A549 (cell line): ENCODE data around the gene CEP83. TPM values are rescaled to one million over a fixed set of nuclear protein-coding genes. Genes with fewer than 3 reads are reported as not detected.

Source experiments
- ATAC-seq, 2 experiments: fragments of 200-7000 bp in 1 of 2; fragments of >200 bp in 1 of 2; cut with Nextera tagmentation in 1 of 2; cut with Tn5 transposase in 1 of 2; 3 replicates each; pipeline versions ENCODE4 v1.8.0 to v1.9.1; 2018 to 2020; ENCODE audit warnings: mild to moderate bottlenecking in 1 of 2, moderate library complexity in 1 of 2
- CTCF ChIA-PET: fragments of 300-600 bp; sonication (Branson Sonifier 250); formaldehyde crosslinking; extraction: SDS; loops from one replicate; lab custom pipeline; 2021; ENCODE audit warnings: antibody characterized with exemption, inconsistent platforms; lab: Yijun Ruan, JAX
- POLR2A ChIA-PET: fragments of 350-600 bp; formaldehyde crosslinking; extraction: SDS; loops from one replicate; lab custom pipeline; 2021; ENCODE audit warnings: antibody characterized with exemption, inconsistent platforms; lab: Yijun Ruan, JAX
- DNase-seq, 2 experiments: peaks; one replicate each; pipeline versions ENCODE4 v3.0.0 to v3.0.0-alpha.2; 2011 to 2016; ENCODE audit warnings: low read depth in 1 of 2, low spot score in 1 of 2
- FAIRE-seq: peaks from 2 replicates; lab custom pipeline; 2011; peaks lifted over from hg19 to GRCh38; lab: Jason Lieb, UNC
- H3K27ac ChIP-seq, 2 experiments: fragments of >200 bp; sonication (Bioruptor Twin); formaldehyde crosslinking; 3 replicates each; pipeline ENCODE4 v1.5.1; 2016 to 2017
- H3K4me1 ChIP-seq: fragments of >200 bp; sonication (Bioruptor Twin); formaldehyde crosslinking; 3 replicates; pipeline ENCODE4 v1.6.1; 2016
- H3K4me2 ChIP-seq: fragments of >200 bp; sonication (Bioruptor Twin); formaldehyde crosslinking; 3 replicates; pipeline ENCODE4 v1.6.1; 2016
- H3K4me3 ChIP-seq: fragments of >200 bp; sonication (Bioruptor Twin); formaldehyde crosslinking; 3 replicates; pipeline ENCODE4 v1.5.1; 2016
- H3K9me3 ChIP-seq: fragments of >200 bp; sonication (Bioruptor Twin); formaldehyde crosslinking; 3 replicates; pipeline ENCODE4 v1.6.1; 2016
- CEBPB ChIP-seq, 2 experiments: fragments of >200 bp in 1 of 2; sonication (Bioruptor Twin) in 1 of 2; formaldehyde crosslinking in 1 of 2; IDR thresholded peaks; 2 replicates each; pipeline ENCODE4 v1.6.1; 2012 to 2016
- E2F6 ChIP-seq: IDR thresholded peaks from 2 replicates; pipeline ENCODE4 v1.6.1; 2012; ENCODE audit warnings: low read depth, borderline replicate concordance
- EHMT2 ChIP-seq: fragments of 200-600 bp; sonication (generic); IDR thresholded peaks from 2 replicates; pipeline ENCODE4 v1.6.1; 2016; ENCODE audit warnings: antibody characterized with exemption, low read depth, mild to moderate bottlenecking, moderate library complexity
- ELK1 ChIP-seq: fragments of 150-350 bp; IDR thresholded peaks from 2 replicates; pipeline ENCODE4 v1.6.1; 2014; ENCODE audit warnings: low read depth, mild to moderate bottlenecking, low read length
- ESRRA ChIP-seq: fragments of 150-350 bp; IDR thresholded peaks from 2 replicates; pipeline ENCODE4 v1.6.1; 2014; ENCODE audit warnings: mild to moderate bottlenecking, low read length, borderline replicate concordance
- FOSB ChIP-seq: fragments of 250-450 bp; sonication (Bioruptor Pico); IDR thresholded peaks from 2 replicates; pipeline ENCODE4 v1.5.0; 2020; ENCODE audit warnings: mild to moderate bottlenecking, moderate library complexity
- FOXS1 ChIP-seq: fragments of 250-450 bp; sonication (Bioruptor Pico); IDR thresholded peaks from 2 replicates; pipeline ENCODE4 v1.5.0; 2020; ENCODE audit warnings: mild to moderate bottlenecking, moderate library complexity
- HOXA7 ChIP-seq: fragments of 250-450 bp; sonication (Bioruptor Pico); IDR thresholded peaks from 2 replicates; pipeline ENCODE4 v1.5.0; 2020; ENCODE audit warnings: mild to moderate bottlenecking, moderate library complexity
- HOXB13 ChIP-seq: fragments of 250-450 bp; sonication (Bioruptor Pico); IDR thresholded peaks from 2 replicates; pipeline ENCODE4 v1.5.0; 2020; ENCODE audit warnings: low read depth, mild to moderate bottlenecking, moderate library complexity
- JUNB ChIP-seq: fragments of >200 bp; sonication (Bioruptor Twin); formaldehyde crosslinking; IDR thresholded peaks from 2 replicates; pipeline ENCODE4 v1.6.1; 2016
- KDM1A ChIP-seq: fragments of 200-600 bp; sonication (generic); IDR thresholded peaks from 2 replicates; pipeline ENCODE4 v1.6.1; 2016; ENCODE audit warnings: low read depth, mild to moderate bottlenecking
- MAZ ChIP-seq: fragments of 150-350 bp; IDR thresholded peaks from 2 replicates; pipeline ENCODE4 v1.6.1; 2014; ENCODE audit warnings: antibody characterized with exemption, low read depth, low read length, borderline replicate concordance
- MYC ChIP-seq: IDR thresholded peaks from 2 replicates; pipeline ENCODE4 v1.6.1; 2012; ENCODE audit warnings: mild to moderate bottlenecking, inconsistent platforms, low read length, improper control_type of control experiment, borderline replicate concordance
- NR3C1 ChIP-seq: fragments of >200 bp; sonication (Bioruptor Twin); formaldehyde crosslinking; IDR thresholded peaks from 3 replicates; pipeline ENCODE4 v1.6.1; 2017
- POLR2AphosphoS2 ChIP-seq: conservative IDR thresholded peaks from 2 replicates; pipeline ENCODE4 v1.6.1; 2012; ENCODE audit warnings: low read length, improper control_type of control experiment, inconsistent platforms
- RAD21 ChIP-seq, 2 experiments: fragments of >200 bp in 1 of 2; sonication (Bioruptor Twin) in 1 of 2; formaldehyde crosslinking in 1 of 2; IDR thresholded peaks in 1 of 2; conservative IDR thresholded peaks in 1 of 2; 2 replicates in 1 of 2; 3 replicates in 1 of 2; pipeline ENCODE4 v1.6.1; 2012 to 2018; ENCODE audit warnings: inconsistent platforms in 1 of 2
- RARB ChIP-seq: fragments of 250-450 bp; sonication (Bioruptor Pico); IDR thresholded peaks from 2 replicates; pipeline ENCODE4 v1.8.0; 2021; ENCODE audit warnings: mild to moderate bottlenecking, moderate library complexity
- RFX5 ChIP-seq: fragments of 450-650 bp; IDR thresholded peaks from 2 replicates; pipeline ENCODE4 v1.7.1; 2014; ENCODE audit warnings: antibody characterized with exemption, mild to moderate bottlenecking, moderate library complexity
- TFCP2L1 ChIP-seq: fragments of 250-450 bp; sonication (Bioruptor Pico); IDR thresholded peaks from 2 replicates; pipeline ENCODE4 v1.5.0; 2021; ENCODE audit warnings: mild to moderate bottlenecking
- TP53 ChIP-seq: fragments of 250-450 bp; sonication (Bioruptor Pico); IDR thresholded peaks from 2 replicates; pipeline ENCODE4 v1.5.0; 2021; ENCODE audit warnings: mild to moderate bottlenecking, moderate library complexity
- ZC3H11A ChIP-seq: fragments of 450-650 bp; IDR thresholded peaks from 2 replicates; pipeline ENCODE4 v1.6.1; 2014; ENCODE audit warnings: antibody characterized with exemption, mild to moderate bottlenecking
- ZNF302 ChIP-seq: fragments of 250-450 bp; sonication (Bioruptor Pico); IDR thresholded peaks from 2 replicates; pipeline ENCODE4 v1.9.0; 2021; ENCODE audit warnings: inconsistent platforms, mild to moderate bottlenecking, moderate library complexity
- ZSCAN20 ChIP-seq: fragments of 250-450 bp; sonication (Bioruptor Pico); IDR thresholded peaks from 2 replicates; pipeline ENCODE4 v1.8.0; 2022; ENCODE audit warnings: mild to moderate bottlenecking, moderate library complexity
- WGBS: methylation state at CpG from one replicate; pipeline ENCODE4 v1.1.6; 2017; ENCODE audit errors: missing lambda C conversion rate; 5-methylcytosine and 5-hydroxymethylcytosine counted together
- polyA plus RNA-seq, 4 experiments: library from polyadenylated mRNA; depleted of rRNA in 3 of 4; stranded (reverse); fragments of >200 nt; fragmentation: RNase III in 1 of 4; extraction: RNeasy Plus Mini Kit Qiagen cat#74134 plus additional on column Dnase treatment in 1 of 4; gene quantifications; 2 replicates in 3 of 4; 3 replicates in 1 of 4; pipeline ENCODE4 v1.2.3, GENCODE V29; 2011 to 2017
- TF ChIP-seq, protein P1 (sequence below): fragments of >200 bp; sonication (Bioruptor Twin); formaldehyde crosslinking; IDR thresholded peaks from 3 replicates; pipeline ENCODE4 v1.6.1; 2016
- TF ChIP-seq, protein P2 (sequence below): fragments of 250-450 bp; sonication (Bioruptor Pico); IDR thresholded peaks from 2 replicates; pipeline ENCODE4 v1.5.0; 2020; ENCODE audit warnings: low read depth, mild to moderate bottlenecking, moderate library complexity
- TF ChIP-seq, protein P3 (sequence below): IDR thresholded peaks from 2 replicates; pipeline ENCODE4 v1.6.1; 2012

Gene CEP83
- polyA plus RNA-seq, 2 of the 4 experiments (the other 2 are of a cell fraction): 8.5 to 21.4 TPM

GRCh38 chr12:94267921-94268471 lies 191.7 kb downstream of the CEP83 start:
- Histone ChIP-seq H3K27ac (no peak overlapping the region), H3K4me3 (no peak overlapping the region), H3K4me2 (no peak overlapping the region), H3K4me1 (no peaks in the 10 kb centered on the region), H3K9me3 (no peaks in the 10 kb centered on the region)
- WGBS: 56% methylated on average over 5 of the region's 5 CpGs
- ATAC-seq (no peak), DNase-seq (no peak), FAIRE-seq (no peak)
- ChIA-PET POLR2A (no interaction called here), CTCF (no interaction called here)
- TF ChIP-seq ELK1: no peak
- TF ChIP-seq, protein P1, sequence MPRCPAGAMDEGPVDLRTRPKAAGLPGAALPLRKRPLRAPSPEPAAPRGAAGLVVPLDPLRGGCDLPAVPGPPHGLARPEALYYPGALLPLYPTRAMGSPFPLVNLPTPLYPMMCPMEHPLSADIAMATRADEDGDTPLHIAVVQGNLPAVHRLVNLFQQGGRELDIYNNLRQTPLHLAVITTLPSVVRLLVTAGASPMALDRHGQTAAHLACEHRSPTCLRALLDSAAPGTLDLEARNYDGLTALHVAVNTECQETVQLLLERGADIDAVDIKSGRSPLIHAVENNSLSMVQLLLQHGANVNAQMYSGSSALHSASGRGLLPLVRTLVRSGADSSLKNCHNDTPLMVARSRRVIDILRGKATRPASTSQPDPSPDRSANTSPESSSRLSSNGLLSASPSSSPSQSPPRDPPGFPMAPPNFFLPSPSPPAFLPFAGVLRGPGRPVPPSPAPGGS: no peak
- no peak for TF ChIP-seq TP53 (CRISPR knock-in tag)
- no peak for TF ChIP-seq ZC3H11A
- no peak for TF ChIP-seq ESRRA
- TF ChIP-seq POLR2AphosphoS2: no peak
- TF ChIP-seq, protein P2, sequence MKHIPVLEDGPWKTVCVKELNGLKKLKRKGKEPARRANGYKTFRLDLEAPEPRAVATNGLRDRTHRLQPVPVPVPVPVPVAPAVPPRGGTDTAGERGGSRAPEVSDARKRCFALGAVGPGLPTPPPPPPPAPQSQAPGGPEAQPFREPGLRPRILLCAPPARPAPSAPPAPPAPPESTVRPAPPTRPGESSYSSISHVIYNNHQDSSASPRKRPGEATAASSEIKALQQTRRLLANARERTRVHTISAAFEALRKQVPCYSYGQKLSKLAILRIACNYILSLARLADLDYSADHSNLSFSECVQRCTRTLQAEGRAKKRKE (CRISPR knock-in tag): no peak
- no peak for TF ChIP-seq HOXB13 (CRISPR knock-in tag)
- TF ChIP-seq ZNF302: no peak
- TF ChIP-seq MAZ: no peak
- TF ChIP-seq ZSCAN20 (CRISPR knock-in tag): no peak
- no peak for TF ChIP-seq FOSB (CRISPR knock-in tag)
- no peak for TF ChIP-seq E2F6
- no peak for TF ChIP-seq TFCP2L1
- TF ChIP-seq CEBPB (IDR thresholded peaks at IDR 0.05): no peak

DNA sequence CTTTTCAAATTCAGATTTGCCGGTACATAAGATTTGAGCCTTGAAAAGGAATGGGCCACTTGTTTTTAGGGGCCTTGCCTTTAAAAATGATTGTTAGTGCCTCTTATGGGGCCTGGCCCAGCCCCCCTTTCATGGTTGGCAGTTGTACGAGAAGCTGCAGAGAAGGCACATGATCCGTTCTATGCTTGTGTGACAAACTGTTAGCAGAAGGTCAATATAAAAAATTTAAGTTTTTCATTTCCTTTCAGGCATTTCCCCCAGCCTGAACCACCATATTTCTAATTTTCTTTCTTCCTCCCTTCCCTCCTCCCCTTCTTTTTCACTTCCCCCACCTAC lies 192.2 kb downstream of the CEP83 start:
- no peak overlapping the region for H3K4me3 ChIP-seq
- DNase-seq (no peak), FAIRE-seq (no peak), ATAC-seq (no peak)
- ChIA-PET POLR2A (no interaction called here), CTCF (no interaction called here)
- no peak overlapping the region for H3K27ac ChIP-seq
- WGBS: 86% methylated on average over 3 of the region's 3 CpGs
- TF ChIP-seq RAD21 (conservative IDR thresholded peaks at IDR 0.05 in 1 of 2, IDR thresholded peaks at IDR 0.05 in 1 of 2) (no peak), ZSCAN20 (CRISPR knock-in tag) (no peak), RARB (CRISPR knock-in tag) (no peak), NR3C1 (no peak), FOXS1 (CRISPR knock-in tag) (no peak), EHMT2 (no peak), HOXA7 (CRISPR knock-in tag) (no peak), RFX5 (no peak), KDM1A (no peak), MYC (no peak), JUNB (no peak)
- TF ChIP-seq, protein P3, sequence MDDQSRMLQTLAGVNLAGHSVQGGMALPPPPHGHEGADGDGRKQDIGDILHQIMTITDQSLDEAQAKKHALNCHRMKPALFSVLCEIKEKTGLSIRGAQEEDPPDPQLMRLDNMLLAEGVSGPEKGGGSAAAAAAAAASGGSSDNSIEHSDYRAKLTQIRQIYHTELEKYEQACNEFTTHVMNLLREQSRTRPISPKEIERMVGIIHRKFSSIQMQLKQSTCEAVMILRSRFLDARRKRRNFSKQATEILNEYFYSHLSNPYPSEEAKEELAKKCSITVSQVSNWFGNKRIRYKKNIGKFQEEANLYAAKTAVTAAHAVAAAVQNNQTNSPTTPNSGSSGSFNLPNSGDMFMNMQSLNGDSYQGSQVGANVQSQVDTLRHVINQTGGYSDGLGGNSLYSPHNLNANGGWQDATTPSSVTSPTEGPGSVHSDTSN: no peak
- H3K9me3 ChIP-seq: no peaks in the 10 kb centered on the region
- peaks cover 2% of the 10 kb centered on the region; the same call in 1 of the 3 replicates for H3K4me1 ChIP-seq
- no peak overlapping the region for H3K4me2 ChIP-seq
